Activated B cell treated with CpG ODN at 0.5 μM for 24 hours (primary cell): ENCODE results near the gene KCNMA1. TPM values are rescaled to one million over a fixed set of nuclear protein-coding genes. Genes with fewer than 3 reads are reported as not detected.

ENCODE experiments used
- ATAC-seq: fragments of 200-7000 bp; cut with Tn5 transposase; one replicate; pipeline ENCODE4 v1.10.0; 2021; ENCODE audit warnings: low read depth, mild to moderate bottlenecking, moderate library complexity
- CTCF ChIA-PET: fragments of 350-600 bp; sonication (Branson Sonifier 250); formaldehyde crosslinking; loops from one replicate; lab custom pipeline; 2021; ENCODE audit warnings: antibody characterized with exemption; lab: Charles Lee
- POLR2A ChIA-PET: fragments of 350-600 bp; sonication (Branson Sonifier 250); formaldehyde crosslinking; loops from one replicate; lab custom pipeline; 2021; ENCODE audit warnings: antibody characterized with exemption; lab: Charles Lee
- DNase-seq: peaks from one replicate; pipeline ENCODE4 v3.0.0; 2022
- H3K27ac Mint-ChIP-seq: one replicate; pipeline ENCODE4 v1.8.0; 2020; ENCODE audit warnings: mixed read lengths
- H3K27me3 Mint-ChIP-seq: one replicate; pipeline ENCODE4 v1.8.0; 2021; ENCODE audit warnings: mixed read lengths
- H3K36me3 Mint-ChIP-seq: one replicate; pipeline ENCODE4 v1.8.0; 2021; ENCODE audit warnings: low read depth, mixed read lengths
- H3K4me1 Mint-ChIP-seq: one replicate; pipeline ENCODE4 v1.8.0; 2021; ENCODE audit warnings: mixed read lengths
- H3K4me3 Mint-ChIP-seq: one replicate; pipeline ENCODE4 v1.8.0; 2020; ENCODE audit warnings: mild to moderate bottlenecking, mixed read lengths
- H3K9me3 Mint-ChIP-seq: one replicate; pipeline ENCODE4 v1.8.0; 2020; ENCODE audit warnings: mixed read lengths
- intact Hi-C: fragments of 100-400 bp; cut with micrococcal nuclease; formaldehyde crosslinking; loops from one replicate; pipeline ENCODE4 v1.15.1; 2024
- total RNA-seq: library from RNA; stranded (reverse); gene quantifications from 2 replicates; pipeline ENCODE4 v1.2.3, GENCODE V29; 2022
- TF ChIP-seq, protein P1 (sequence below): fragments of 200-600 bp; IDR thresholded peaks from one replicate; pipeline ENCODE4 v1.8.0; 2022; ENCODE audit warnings: antibody characterized with exemption, mild to moderate bottlenecking

The KCNMA1 gene
- total RNA-seq, 1 donor from 2014 or later: 3.7 TPM

DNA sequence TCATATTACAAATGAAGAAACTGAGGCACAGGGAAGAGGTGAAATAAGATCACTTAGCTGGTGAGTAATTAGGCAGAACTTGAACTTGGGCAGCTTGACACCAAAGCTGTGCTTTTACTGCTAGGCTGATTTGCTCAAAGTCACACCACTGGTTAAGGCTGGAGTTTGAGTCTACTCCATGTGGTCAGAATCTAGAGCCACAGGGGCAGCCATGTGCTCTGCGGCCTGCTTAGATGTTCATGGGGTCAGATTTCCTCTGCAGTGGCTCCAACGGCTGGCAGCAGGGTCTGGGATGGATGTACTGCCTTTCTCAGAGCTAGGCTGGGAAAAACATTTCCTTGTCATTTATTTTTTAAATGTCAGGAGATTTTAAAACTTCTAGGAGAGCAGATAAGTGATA, 417.5 kb downstream of the KCNMA1 start:
- Mint-ChIP-seq H3K4me3 (no peak overlapping the region), H3K36me3 (no peaks in the 10 kb centered on the region), H3K4me1 (no peaks in the 10 kb centered on the region), H3K27ac (no peak overlapping the region), H3K9me3 (no peaks in the 10 kb centered on the region), H3K27me3 (peaks cover 1% of the 10 kb centered on the region)
- CTCF ChIA-PET: no interaction called here
- DNase-seq (no peak), ATAC-seq (no peak)
- POLR2A ChIA-PET: no interaction called here
- intact Hi-C loops: no loop called here
- TF ChIP-seq, protein P1, sequence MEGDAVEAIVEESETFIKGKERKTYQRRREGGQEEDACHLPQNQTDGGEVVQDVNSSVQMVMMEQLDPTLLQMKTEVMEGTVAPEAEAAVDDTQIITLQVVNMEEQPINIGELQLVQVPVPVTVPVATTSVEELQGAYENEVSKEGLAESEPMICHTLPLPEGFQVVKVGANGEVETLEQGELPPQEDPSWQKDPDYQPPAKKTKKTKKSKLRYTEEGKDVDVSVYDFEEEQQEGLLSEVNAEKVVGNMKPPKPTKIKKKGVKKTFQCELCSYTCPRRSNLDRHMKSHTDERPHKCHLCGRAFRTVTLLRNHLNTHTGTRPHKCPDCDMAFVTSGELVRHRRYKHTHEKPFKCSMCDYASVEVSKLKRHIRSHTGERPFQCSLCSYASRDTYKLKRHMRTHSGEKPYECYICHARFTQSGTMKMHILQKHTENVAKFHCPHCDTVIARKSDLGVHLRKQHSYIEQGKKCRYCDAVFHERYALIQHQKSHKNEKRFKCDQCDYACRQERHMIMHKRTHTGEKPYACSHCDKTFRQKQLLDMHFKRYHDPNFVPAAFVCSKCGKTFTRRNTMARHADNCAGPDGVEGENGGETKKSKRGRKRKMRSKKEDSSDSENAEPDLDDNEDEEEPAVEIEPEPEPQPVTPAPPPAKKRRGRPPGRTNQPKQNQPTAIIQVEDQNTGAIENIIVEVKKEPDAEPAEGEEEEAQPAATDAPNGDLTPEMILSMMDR: no peak

DNA sequence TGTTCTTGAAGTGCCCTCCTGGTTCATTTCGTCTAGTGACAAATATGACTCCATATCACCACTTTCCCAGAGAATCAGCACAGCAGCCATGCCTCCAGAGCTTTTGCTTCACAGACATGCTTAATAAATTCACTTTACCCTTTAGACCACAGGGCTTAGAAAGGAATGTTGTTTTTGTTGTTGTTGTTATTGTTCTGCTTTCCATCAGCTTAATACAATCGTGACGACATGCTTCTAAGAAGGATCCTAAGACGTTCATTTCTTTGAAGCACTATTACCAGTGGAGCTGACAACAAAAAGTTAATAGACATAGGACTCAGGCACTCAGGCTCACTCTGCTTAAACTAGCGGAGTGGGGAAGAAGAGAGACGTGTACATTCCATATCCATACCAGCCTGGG, 418.6 kb downstream of the KCNMA1 start:
- TF ChIP-seq, protein P1: no peak
- Mint-ChIP-seq H3K27me3 (peaks cover 1% of the 10 kb centered on the region), H3K4me3 (no peak overlapping the region), H3K27ac (no peak overlapping the region), H3K4me1 (no peaks in the 10 kb centered on the region), H3K36me3 (no peaks in the 10 kb centered on the region), H3K9me3 (no peaks in the 10 kb centered on the region)
- POLR2A ChIA-PET: no interaction called here
- intact Hi-C loops: no loop called here
- ATAC-seq: no peak
- CTCF ChIA-PET: no interaction called here
- DNase-seq: no peak

DNA sequence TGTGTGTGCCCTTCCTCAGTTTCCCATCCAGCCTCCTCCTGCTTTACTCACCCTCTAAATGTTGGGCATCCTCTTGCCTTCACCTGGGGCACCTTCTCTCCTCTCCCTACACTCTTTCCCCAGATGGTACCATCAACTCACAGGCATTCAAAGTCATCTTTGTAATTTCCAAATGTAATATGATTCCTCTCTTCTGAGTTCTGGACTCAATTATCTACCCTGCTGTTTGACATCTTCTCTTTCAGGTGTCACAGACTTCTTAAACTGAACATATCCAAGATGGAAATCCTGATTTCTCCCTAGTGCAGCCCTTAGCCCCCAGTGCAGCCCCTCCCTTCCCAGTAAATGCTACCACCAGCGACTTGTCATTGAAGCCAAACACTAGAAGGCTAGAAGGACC, 422.8 kb downstream of the KCNMA1 start:
- no peak overlapping the region for H3K27ac Mint-ChIP-seq
- no peak for ATAC-seq
- peaks cover 3% of the 10 kb centered on the region for H3K4me1 Mint-ChIP-seq
- no peaks in the 10 kb centered on the region for H3K9me3 Mint-ChIP-seq
- peaks cover 1% of the 10 kb centered on the region for H3K27me3 Mint-ChIP-seq
- CTCF ChIA-PET: no interaction called here
- DNase-seq: no peak
- H3K4me3 Mint-ChIP-seq: no peak overlapping the region
- no peaks in the 10 kb centered on the region for H3K36me3 Mint-ChIP-seq
- POLR2A ChIA-PET: no interaction called here
- TF ChIP-seq, protein P1: no peak
- intact Hi-C loops: no loop called here

DNA sequence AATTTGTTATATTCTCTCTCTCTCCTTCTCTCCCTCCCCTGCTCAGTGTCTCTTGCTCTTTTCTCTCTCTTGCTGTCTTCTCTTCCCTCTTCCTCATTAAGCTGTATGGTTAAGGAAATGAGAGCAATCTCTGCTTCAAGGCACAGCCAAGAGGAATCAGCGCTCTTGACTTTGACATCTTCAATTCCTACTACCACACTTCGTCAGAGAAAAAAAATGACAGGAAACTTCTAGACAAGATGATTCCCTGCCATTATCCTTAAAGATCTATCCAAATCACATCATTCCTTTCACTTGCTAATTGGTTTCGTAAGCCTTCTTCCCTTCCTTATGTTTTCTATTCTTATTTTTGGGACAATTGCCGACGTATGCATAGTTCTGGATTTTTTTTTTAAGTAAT, 425.0 kb downstream of the KCNMA1 start:
- ChIA-PET CTCF (no interaction called here), POLR2A (no interaction called here)
- Mint-ChIP-seq H3K9me3 (no peaks in the 10 kb centered on the region), H3K27me3 (no peaks in the 10 kb centered on the region), H3K27ac (no peak overlapping the region), H3K36me3 (no peaks in the 10 kb centered on the region), H3K4me3 (no peak overlapping the region), H3K4me1 (peaks cover 3% of the 10 kb centered on the region)
- ATAC-seq: no peak
- intact Hi-C loops: no loop called here
- TF ChIP-seq, protein P1: no peak
- no peak for DNase-seq

DNA sequence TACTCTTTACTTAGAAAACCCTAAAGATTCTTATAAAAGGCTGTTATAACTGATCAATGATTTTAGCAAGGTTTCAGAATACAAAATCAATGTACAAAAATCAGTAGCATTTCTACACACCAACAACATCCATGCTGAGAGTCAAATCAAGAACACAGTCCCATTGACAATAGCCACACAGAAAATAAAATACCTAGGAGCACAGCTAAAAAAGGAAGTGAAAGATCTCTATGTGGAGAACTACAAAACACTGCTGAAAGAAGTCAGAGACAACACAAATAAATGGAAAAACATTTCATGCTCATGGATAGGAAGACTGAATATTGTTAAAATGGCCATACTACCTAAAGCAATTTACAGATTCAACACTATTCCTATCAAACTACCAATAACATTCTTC, 427.0 kb downstream of the KCNMA1 start:
- intact Hi-C loops: no loop called here
- CTCF ChIA-PET: no interaction called here
- no peak overlapping the region for H3K4me3 Mint-ChIP-seq

More for the DNA sequence above, 427.0 kb downstream of the KCNMA1 start:
- Mint-ChIP-seq H3K27ac (no peak overlapping the region), H3K36me3 (no peaks in the 10 kb centered on the region), H3K9me3 (no peaks in the 10 kb centered on the region), H3K27me3 (no peaks in the 10 kb centered on the region), H3K4me1 (peaks cover 3% of the 10 kb centered on the region)
- TF ChIP-seq, protein P1: no peak
- ATAC-seq: no peak
- POLR2A ChIA-PET: no interaction called here
- no peak for DNase-seq
